Common myeloid progenitor, CD34-positive (primary cell): Measurements from ENCODE around the gene SPATA6L. TPM values are rescaled to one million over a fixed set of nuclear protein-coding genes. Genes with fewer than 3 reads are reported as not detected.

Experiments used
- CTCF ChIA-PET: fragments of 350-600 bp; sonication (Branson Sonifier 250); formaldehyde crosslinking; loops from one replicate; lab custom pipeline; 2021; ENCODE audit warnings: antibody characterized with exemption; lab: Charles Lee
- POLR2A ChIA-PET: fragments of 350-600 bp; sonication (Branson Sonifier 250); formaldehyde crosslinking; loops from one replicate; lab custom pipeline; 2021; ENCODE audit warnings: antibody characterized with exemption; lab: Charles Lee
- DNase-seq, 3 donors: peaks; one replicate each; pipeline versions ENCODE4 v3.0.0 to v3.0.0-alpha.2; 2013
- H3K27ac ChIP-seq, 2 experiments: 1 replicate in 1 of 2; 2 replicates in 1 of 2; pipeline ENCODE4 v1.7.0; 2013; ENCODE audit warnings: inconsistent platforms in 2 of 2, low read length in 2 of 2, mild to moderate bottlenecking in 2 of 2, low read depth in 1 of 2, moderate library complexity in 1 of 2; ENCODE audit not compliant: severe bottlenecking in 2 of 2, insufficient read depth in 1 of 2, poor library complexity in 1 of 2
- H3K27me3 ChIP-seq, 5 experiments: replicated peaks in 2 of 5; 1 replicate in 3 of 5; 2 replicates in 2 of 5; pipeline versions ENCODE4 v1.6.1 to v1.7.0; 2013; ENCODE audit warnings: low read length in 4 of 5, mild to moderate bottlenecking in 2 of 5, moderate library complexity in 2 of 5, inconsistent platforms in 1 of 5; ENCODE audit not compliant: insufficient read depth in 5 of 5, control insufficient read depth in 4 of 5
- H3K36me3 ChIP-seq, 4 experiments: 1 replicate in 2 of 4; 2 replicates in 2 of 4; pipeline versions ENCODE4 v1.6.1 to v1.7.0; 2013; ENCODE audit warnings: low read length in 3 of 4, control low read depth in 1 of 4, mild to moderate bottlenecking in 1 of 4; ENCODE audit not compliant: control insufficient read depth in 4 of 4, insufficient read depth in 4 of 4
- H3K4me1 ChIP-seq, 4 experiments: 1 replicate in 3 of 4; 2 replicates in 1 of 4; pipeline versions ENCODE4 v1.6.1 to v1.7.1; 2013; ENCODE audit warnings: low read length in 3 of 4, mild to moderate bottlenecking in 3 of 4, control low read depth in 1 of 4, inconsistent platforms in 1 of 4, moderate library complexity in 1 of 4; ENCODE audit not compliant: control insufficient read depth in 4 of 4, insufficient read depth in 4 of 4; ENCODE audit errors: control extremely low read depth in 1 of 4
- H3K4me3 ChIP-seq, 7 experiments: 1 replicate in 4 of 7; 2 replicates in 3 of 7; pipeline versions ENCODE4 v1.5.1 to v1.7.0; 2013; ENCODE audit warnings: mild to moderate bottlenecking in 7 of 7, low read length in 6 of 7, moderate library complexity in 6 of 7, inconsistent platforms in 2 of 7, low read depth in 2 of 7, control low read depth in 1 of 7; ENCODE audit not compliant: insufficient read depth in 4 of 7, control insufficient read depth in 1 of 7; ENCODE audit errors: extremely low read depth in 1 of 7
- H3K9me3 ChIP-seq, 5 experiments: 1 replicate in 4 of 5; 2 replicates in 1 of 5; pipeline versions ENCODE4 v1.6.1 to v1.7.1; 2013; ENCODE audit warnings: low read length in 4 of 5, mild to moderate bottlenecking in 2 of 5, inconsistent platforms in 1 of 5, low read depth in 1 of 5, moderate library complexity in 1 of 5; ENCODE audit not compliant: control insufficient read depth in 4 of 5, insufficient read depth in 2 of 5; ENCODE audit errors: control extremely low read depth in 1 of 5
- WGBS: methylation state at CpG from one replicate; pipeline ENCODE4 v1.1.5; 2013; ENCODE audit not compliant: insufficient coverage; 5-methylcytosine and 5-hydroxymethylcytosine counted together
- polyA plus RNA-seq: library from polyadenylated mRNA; unstranded; fragments of 120-200 nt; gene quantifications from one replicate; pipeline ENCODE4 v1.2.1, GENCODE V29; 2013

The SPATA6L gene
- not detected for polyA plus RNA-seq

GRCh38 chr9:4666042-4666699, at the start of gene SPATA6L:
SPATA6L (minus strand) TSS chr9:4666480; CDS start chr9:4666250, 230 bp downstream.
- Histone ChIP-seq H3K27ac (no peak within 1 kb of the TSS), H3K9me3 (no peaks in the 10 kb centered on the region), H3K4me3 (peak within 1 kb of the TSS in 6 of 7 experiments; percentile 49 to 74 (median 64)), H3K36me3 (no peaks in the 10 kb centered on the region), H3K4me1 (peaks cover 8 to 40% (median 32%) of the 10 kb centered on the region in 4 experiments), H3K27me3 (peaks cover 0 to 81% (median 13%) of the 10 kb centered on the region in 5 experiments)
- ChIA-PET CTCF (interaction anchor here (0.6 to 2.1 kb wide), 8 partner anchors 9 to 1455 kb away, joined by 3 to 10 read pairs (median 4); partner anchors contain the start of genes AK3 and CDC37L1), POLR2A (interaction anchor here (0.5 kb wide), 1 partner anchor 21 kb away, joined by 3 read pairs; no protein-coding TSS in a partner anchor)
- DNase-seq, result peak; percentile 47 to 66 (median 64)
- under 1% methylated on average over 21 of the region's 36 CpGs for WGBS

GRCh38 chr9:4714266-4715016, 48.2 kb upstream of the SPATA6L start:
- WGBS, result 93% methylated on average over 6 of the region's 9 CpGs
- POLR2A ChIA-PET, result no interaction called here
- no peak for DNase-seq
- H3K27me3 ChIP-seq, result no peaks in the 10 kb centered on the region
- peaks cover 16 to 76% (median 51%) of the 10 kb centered on the region in 4 experiments for H3K36me3 ChIP-seq
- CTCF ChIA-PET, result no interaction called here
- no peaks in the 10 kb centered on the region for H3K9me3 ChIP-seq
- no peaks in the 10 kb centered on the region for H3K4me1 ChIP-seq
- no peak overlapping the region for H3K4me3 ChIP-seq
- no peak overlapping the region for H3K27ac ChIP-seq

GRCh38 chr9:4713849-4714248, 47.6 kb upstream of the SPATA6L start:
- Histone ChIP-seq H3K4me3 (no peak overlapping the region), H3K36me3 (peaks cover 20 to 76% (median 47%) of the 10 kb centered on the region in 4 experiments), H3K27ac (no peak overlapping the region), H3K9me3 (no peaks in the 10 kb centered on the region), H3K27me3 (no peaks in the 10 kb centered on the region), H3K4me1 (no peaks in the 10 kb centered on the region)
- 64% methylated on average over 5 of the region's 7 CpGs for WGBS
- peak in 2 of 3 donors; percentile 31 to 41 for DNase-seq
- CTCF ChIA-PET, result no interaction called here
- POLR2A ChIA-PET, result no interaction called here

GRCh38 chr9:4709380-4709779, 43.1 kb upstream of the SPATA6L start:
- POLR2A ChIA-PET, result no interaction called here
- CTCF ChIA-PET, result no interaction called here
- Histone ChIP-seq H3K27me3 (no peaks in the 10 kb centered on the region), H3K9me3 (no peaks in the 10 kb centered on the region), H3K27ac (no peak overlapping the region), H3K4me3 (no peak overlapping the region), H3K4me1 (peaks cover 0 to 10% (median 2%) of the 10 kb centered on the region in 4 experiments), H3K36me3 (peaks cover 10 to 47% (median 26%) of the 10 kb centered on the region in 4 experiments)
- DNase-seq, result no peak

GRCh38 chr9:4706971-4707622, 40.8 kb upstream of the SPATA6L start:
- CTCF ChIA-PET, result interaction anchor here (1.1 kb wide), 1 partner anchor 62 kb away, joined by 4 read pairs; no protein-coding TSS in a partner anchor
- Histone ChIP-seq H3K4me1 (peaks cover 0 to 10% (median 2%) of the 10 kb centered on the region in 4 experiments), H3K9me3 (no peaks in the 10 kb centered on the region), H3K36me3 (peaks cover 10 to 41% (median 25%) of the 10 kb centered on the region in 4 experiments), H3K4me3 (no peak overlapping the region), H3K27me3 (no peaks in the 10 kb centered on the region), H3K27ac (no peak overlapping the region)
- WGBS, result 100% methylated on average over 2 of the region's 4 CpGs
- peak; percentile 5 to 31 (median 19) for DNase-seq
- POLR2A ChIA-PET, result interaction anchor here (0.5 kb wide), 1 partner anchor 67 kb away, joined by 3 read pairs; no protein-coding TSS in a partner anchor

- no peak overlapping the region for H3K27ac ChIP-seq
- no peak for DNase-seq
- H3K4me3 ChIP-seq, result no peak overlapping the region
- peaks cover 8 to 37% (median 21%) of the 10 kb centered on the region in 4 experiments for H3K36me3 ChIP-seq
- H3K4me1 ChIP-seq, result peaks cover 0 to 10% (median 6%) of the 10 kb centered on the region in 4 experiments
- H3K9me3 ChIP-seq, result no peaks in the 10 kb centered on the region
- CTCF ChIA-PET, result interaction anchor here (1.0 to 1.1 kb wide), 2 partner anchors 27 to 61 kb away, joined by 3 to 4 read pairs; partner anchors contain the start of gene CDC37L1
- WGBS, result 71% methylated on average over 2 of the region's 2 CpGs
- no peaks in the 10 kb centered on the region for H3K27me3 ChIP-seq
- POLR2A ChIA-PET, result no interaction called here
These were observed 39.7 kb upstream of the SPATA6L start for GRCh38 chr9:4706021-4706420.
